HepG2 (cell line): ENCODE measurements around the gene ABCB9. TPM values are rescaled to one million over a fixed set of nuclear protein-coding genes. Genes with fewer than 3 reads are reported as not detected.

Source experiments
- AGO2 ChIP-seq: fragments of 200-400 bp; formaldehyde crosslinking; optimal IDR thresholded peaks from 2 replicates; pipeline ENCODE3; 2017; ENCODE audit warnings: mild to moderate bottlenecking, low read depth, low read length, moderate library complexity
- AHR ChIP-seq: IDR thresholded peaks from 2 replicates; pipeline ENCODE4 v1.6.1; 2018; ENCODE audit warnings: missing genetic modification reagents, missing compliant biosample characterization
- BCL6 ChIP-seq: IDR thresholded peaks from 2 replicates; pipeline ENCODE4 v1.6.1; 2016; ENCODE audit warnings: missing genetic modification reagents, missing compliant biosample characterization
- CBX5 ChIP-seq: sonication (generic); formaldehyde crosslinking; IDR thresholded peaks from 2 replicates; pipeline ENCODE4 v1.4.0; 2020; ENCODE audit warnings: missing genetic modification reagents, borderline replicate concordance
- ELF3 ChIP-seq: IDR thresholded peaks from 2 replicates; pipeline ENCODE4 v1.6.1; 2016; ENCODE audit warnings: missing genetic modification reagents, missing compliant biosample characterization
- ERF ChIP-seq: IDR thresholded peaks from 2 replicates; pipeline ENCODE4 v1.6.1; 2018; ENCODE audit warnings: missing biosample characterization, missing genetic modification reagents
- FOXA3 ChIP-seq: IDR thresholded peaks from 2 replicates; pipeline ENCODE4 v1.6.1; 2016; ENCODE audit warnings: missing genetic modification reagents, missing compliant biosample characterization
- IRF2 ChIP-seq: IDR thresholded peaks from 2 replicates; pipeline ENCODE4 v1.6.1; 2018; ENCODE audit warnings: missing genetic modification reagents, missing compliant biosample characterization
- KDM3A ChIP-seq: IDR thresholded peaks from 2 replicates; pipeline ENCODE4 v1.6.1; 2018; ENCODE audit warnings: low read depth, missing compliant biosample characterization
- MED1 ChIP-seq: sonication (generic); formaldehyde crosslinking; IDR thresholded peaks from 2 replicates; pipeline ENCODE4 v1.4.0; 2020; ENCODE audit warnings: missing genetic modification reagents
- MIXL1 ChIP-seq: IDR thresholded peaks from 2 replicates; pipeline ENCODE4 v1.6.1; 2016
- NCOA2 ChIP-seq: sonication (generic); formaldehyde crosslinking; IDR thresholded peaks from 2 replicates; pipeline ENCODE4 v1.8.0; 2022; ENCODE audit warnings: inconsistent platforms
- PITX1 ChIP-seq: sonication (generic); formaldehyde crosslinking; IDR thresholded peaks from 2 replicates; pipeline ENCODE4 v1.5.1; 2020; ENCODE audit warnings: mild to moderate bottlenecking, missing genetic modification reagents
- REPIN1 ChIP-seq: sonication (generic); formaldehyde crosslinking; IDR thresholded peaks from 2 replicates; pipeline ENCODE4 v1.8.0; 2022; ENCODE audit warnings: missing genetic modification reagents, low read depth, mild to moderate bottlenecking, borderline replicate concordance
- SALL1 ChIP-seq: sonication (generic); formaldehyde crosslinking; IDR thresholded peaks from 2 replicates; pipeline ENCODE4 v1.8.0; 2022; ENCODE audit warnings: mild to moderate bottlenecking, missing genetic modification reagents
- SMC3 ChIP-seq: IDR thresholded peaks from 2 replicates; pipeline ENCODE4 v1.6.1; 2011; ENCODE audit warnings: low read length, improper control_type of control experiment
- STAG1 ChIP-seq: sonication (generic); formaldehyde crosslinking; IDR thresholded peaks from 2 replicates; pipeline ENCODE4 v1.4.0; 2020; ENCODE audit warnings: missing genetic modification reagents
- TARDBP ChIP-seq: sonication (generic); formaldehyde crosslinking; IDR thresholded peaks from 2 replicates; pipeline ENCODE4 v1.8.0; 2022; ENCODE audit warnings: mild to moderate bottlenecking, missing genetic modification reagents
- TFDP2 ChIP-seq: sonication (generic); formaldehyde crosslinking; IDR thresholded peaks from 2 replicates; pipeline ENCODE4 v1.4.0; 2020; ENCODE audit warnings: missing genetic modification reagents
- THRA ChIP-seq: sonication (generic); formaldehyde crosslinking; IDR thresholded peaks from 2 replicates; pipeline ENCODE4 v1.4.0; 2020; ENCODE audit warnings: missing genetic modification reagents, borderline replicate concordance
- YEATS2 ChIP-seq: sonication (generic); formaldehyde crosslinking; IDR thresholded peaks from 2 replicates; pipeline ENCODE4 v1.4.0; 2020; ENCODE audit warnings: missing genetic modification reagents, borderline replicate concordance
- ZFX ChIP-seq: sonication (generic); formaldehyde crosslinking; IDR thresholded peaks from 2 replicates; pipeline ENCODE4 v1.4.0; 2020; ENCODE audit warnings: mild to moderate bottlenecking, low read depth, missing genetic modification reagents, moderate library complexity
- ZKSCAN8 ChIP-seq: IDR thresholded peaks from 2 replicates; pipeline ENCODE4 v1.6.1; 2016; ENCODE audit warnings: borderline replicate concordance, missing genetic modification reagents, missing compliant biosample characterization
- ZNF205 ChIP-seq: IDR thresholded peaks from 2 replicates; pipeline ENCODE4 v1.6.1; 2018; ENCODE audit warnings: missing biosample characterization, missing genetic modification reagents
- ZNF230 ChIP-seq: sonication (generic); formaldehyde crosslinking; IDR thresholded peaks from 2 replicates; pipeline ENCODE4 v1.4.0; 2020; ENCODE audit warnings: mild to moderate bottlenecking, missing genetic modification reagents
- ZNF382 ChIP-seq: sonication (generic); formaldehyde crosslinking; IDR thresholded peaks from 2 replicates; pipeline ENCODE4 v1.5.0; 2020; ENCODE audit warnings: missing genetic modification reagents, mild to moderate bottlenecking, borderline replicate concordance
- ZNF619 ChIP-seq: sonication (generic); formaldehyde crosslinking; IDR thresholded peaks from 2 replicates; pipeline ENCODE4 v1.4.0; 2020; ENCODE audit warnings: mild to moderate bottlenecking, missing genetic modification reagents
- polyA plus RNA-seq, 8 experiments: library from polyadenylated mRNA; depleted of rRNA in 3 of 8; stranded (reverse) in 7 of 8; unstranded in 1 of 8; fragments of >200 nt; fragmentation: Illumina TruSeq in 4 of 8; extraction: Trizol in 4 of 8; gene quantifications; 2 replicates each; pipeline versions ENCODE4 v1.2.1 to v1.2.3, GENCODE V29; 2011 to 2016; ENCODE audit warnings: low read depth in 4 of 8, missing spikeins in 1 of 8, mixed read lengths in 1 of 8; ENCODE audit not compliant: insufficient read depth in 1 of 8
- total RNA-seq, 5 experiments: library from RNA; depleted of rRNA; stranded (reverse); fragments of >200 nt; fragmentation: Illumina TruSeq; extraction: Trizol; gene quantifications; 2 replicates each; pipeline ENCODE4 v1.2.3, GENCODE V29; 2016; ENCODE audit warnings: low read depth in 1 of 5
- TF ChIP-seq, protein P1 (sequence below): IDR thresholded peaks from 2 replicates; pipeline ENCODE4 v1.6.1; 2016

ABCB9 gene
- total and polyA plus RNA-seq, 2 of the 13 experiments (the other 11 are each of a cell fraction or from before 2014, with no cell fraction given), result 5.1 to 6.0 TPM

GRCh38 chr12:122951979-122952892, 14.0 kb downstream of the ABCB9 start (continued):
- TF ChIP-seq ZNF230 (CRISPR knock-in tag), result no peak
- peak; percentile 97 for TF ChIP-seq SMC3
- TF ChIP-seq SALL1 (CRISPR knock-in tag), result peak; percentile 61
- peak; percentile 57; the same call in 1 of the 2 replicates for TF ChIP-seq ZNF205 (CRISPR knock-in tag)
- TF ChIP-seq ZFX (CRISPR knock-in tag), result peak; percentile 31; the same call in 1 of the 2 replicates
- TF ChIP-seq REPIN1 (CRISPR knock-in tag), result peak; percentile 54; the same call in 1 of the 2 replicates
- 0 out of 2 replicates have a peak, but pooled peaks have one; percentile 38 for TF ChIP-seq AHR (CRISPR knock-in tag)
- TF ChIP-seq ERF (CRISPR knock-in tag), result peak; percentile 54; the same call in 1 of the 2 replicates
- TF ChIP-seq IRF2 (CRISPR knock-in tag), result peak; percentile 49; the same call in 1 of the 2 replicates
- TF ChIP-seq YEATS2, result peak; percentile 48; the same call in 1 of the 2 replicates
- peak; percentile 100 for TF ChIP-seq ZKSCAN8 (CRISPR knock-in tag)
- 0 out of 2 replicates have a peak, but pooled peaks have one; percentile 32 for TF ChIP-seq ELF3
- 0 out of 2 replicates have a peak, but pooled peaks have one; percentile 49 for TF ChIP-seq KDM3A (CRISPR knock-in tag)
- no peak for TF ChIP-seq BCL6 (CRISPR knock-in tag)
- peak; percentile 36; the same call in 1 of the 2 replicates for TF ChIP-seq MED1 (CRISPR knock-in tag)
- peak; percentile 19; the same call in 1 of the 2 replicates for TF ChIP-seq NCOA2
- peak; percentile 59; the same call in 1 of the 2 replicates for TF ChIP-seq CBX5 (CRISPR knock-in tag)
- 0 out of 2 replicates have a peak, but pooled peaks have one; percentile 34 for TF ChIP-seq ZNF619 (CRISPR knock-in tag)
- 0 out of 2 replicates have a peak, but pooled peaks have one; percentile 28 for TF ChIP-seq THRA (CRISPR knock-in tag)
- TF ChIP-seq STAG1 (CRISPR knock-in tag), result peak; percentile 99
- TF ChIP-seq ZNF382 (CRISPR knock-in tag), result no peak
- TF ChIP-seq PITX1, result no peak
- TF ChIP-seq MIXL1 (CRISPR knock-in tag), result no peak
- peak; percentile 25; the same call in 1 of the 2 replicates for TF ChIP-seq FOXA3 (CRISPR knock-in tag)
- TF ChIP-seq TARDBP (CRISPR knock-in tag), result 0 out of 2 replicates have a peak, but pooled peaks have one; percentile 30
- peak; percentile 20; the same call in 1 of the 2 replicates for TF ChIP-seq TFDP2 (CRISPR knock-in tag)
- TF ChIP-seq AGO2, result no peak
- TF ChIP-seq, protein P1, sequence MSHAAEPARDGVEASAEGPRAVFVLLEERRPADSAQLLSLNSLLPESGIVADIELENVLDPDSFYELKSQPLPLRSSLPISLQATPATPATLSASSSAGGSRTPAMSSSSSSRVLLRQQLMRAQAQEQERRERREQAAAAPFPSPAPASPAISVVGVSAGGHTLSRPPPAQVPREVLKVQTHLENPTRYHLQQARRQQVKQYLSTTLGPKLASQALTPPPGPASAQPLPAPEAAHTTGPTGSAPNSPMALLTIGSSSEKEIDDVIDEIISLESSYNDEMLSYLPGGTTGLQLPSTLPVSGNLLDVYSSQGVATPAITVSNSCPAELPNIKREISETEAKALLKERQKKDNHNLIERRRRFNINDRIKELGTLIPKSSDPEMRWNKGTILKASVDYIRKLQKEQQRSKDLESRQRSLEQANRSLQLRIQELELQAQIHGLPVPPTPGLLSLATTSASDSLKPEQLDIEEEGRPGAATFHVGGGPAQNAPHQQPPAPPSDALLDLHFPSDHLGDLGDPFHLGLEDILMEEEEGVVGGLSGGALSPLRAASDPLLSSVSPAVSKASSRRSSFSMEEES (CRISPR knock-in tag), result 0 out of 2 replicates have a peak, but pooled peaks have one; percentile 19
